C4-2B (cell line): ENCODE measurements around the gene MTMR3.
"Not testable (repeated sequence)": the region's sequence is repeated elsewhere in the genome, so short reads cannot be mapped to it uniquely, and the experiment has no call there.

Experiments used
- H3K27ac ChIP-seq: fragments of 450-650 bp; 2 replicates; pipeline ENCODE4 v1.5.1; 2017
- ZFX ChIP-seq: fragments of 450-650 bp; IDR thresholded peaks from 2 replicates; pipeline ENCODE4 v1.6.1; 2017
- TF ChIP-seq, protein P1 (sequence below): fragments of 450-650 bp; conservative IDR thresholded peaks from 2 replicates; pipeline ENCODE4 v1.5.1; 2017; ENCODE audit warnings: mild to moderate bottlenecking

Gene MTMR3

DNA sequence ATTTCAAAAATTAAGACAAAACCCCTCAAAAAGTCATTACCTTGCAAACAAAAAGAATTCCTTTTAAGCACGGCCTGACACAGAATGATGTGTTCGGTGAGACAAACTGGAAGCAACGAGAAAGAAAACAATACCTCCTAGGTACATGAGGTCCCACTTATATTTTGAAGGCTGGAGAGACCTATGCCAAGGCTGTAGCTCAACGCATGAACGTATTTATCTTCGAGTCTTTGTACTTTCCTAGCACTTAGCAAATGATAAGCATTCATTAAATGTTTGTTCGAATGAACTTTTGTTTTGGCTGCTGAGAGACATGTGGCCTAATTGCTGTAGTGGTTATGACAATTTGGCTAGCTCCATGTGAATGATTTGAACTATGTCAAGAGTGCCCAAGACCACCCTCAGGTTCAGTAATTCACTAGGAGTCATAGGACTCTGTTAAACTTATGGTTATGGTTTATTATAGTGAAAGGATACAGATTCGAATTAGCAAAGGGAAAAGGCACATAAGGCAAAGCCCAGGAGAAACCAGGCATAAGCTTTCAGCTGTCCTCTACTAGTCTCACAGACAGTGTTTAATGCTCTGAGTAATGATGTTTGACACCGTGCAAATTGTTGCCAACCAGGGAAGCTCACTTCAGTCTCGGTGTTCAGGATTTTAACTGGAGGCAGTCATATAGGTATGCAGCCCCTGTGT, 171.2 kb downstream of the MTMR3 start:
- no peak overlapping the region for H3K27ac ChIP-seq
- TF ChIP-seq, protein P1, sequence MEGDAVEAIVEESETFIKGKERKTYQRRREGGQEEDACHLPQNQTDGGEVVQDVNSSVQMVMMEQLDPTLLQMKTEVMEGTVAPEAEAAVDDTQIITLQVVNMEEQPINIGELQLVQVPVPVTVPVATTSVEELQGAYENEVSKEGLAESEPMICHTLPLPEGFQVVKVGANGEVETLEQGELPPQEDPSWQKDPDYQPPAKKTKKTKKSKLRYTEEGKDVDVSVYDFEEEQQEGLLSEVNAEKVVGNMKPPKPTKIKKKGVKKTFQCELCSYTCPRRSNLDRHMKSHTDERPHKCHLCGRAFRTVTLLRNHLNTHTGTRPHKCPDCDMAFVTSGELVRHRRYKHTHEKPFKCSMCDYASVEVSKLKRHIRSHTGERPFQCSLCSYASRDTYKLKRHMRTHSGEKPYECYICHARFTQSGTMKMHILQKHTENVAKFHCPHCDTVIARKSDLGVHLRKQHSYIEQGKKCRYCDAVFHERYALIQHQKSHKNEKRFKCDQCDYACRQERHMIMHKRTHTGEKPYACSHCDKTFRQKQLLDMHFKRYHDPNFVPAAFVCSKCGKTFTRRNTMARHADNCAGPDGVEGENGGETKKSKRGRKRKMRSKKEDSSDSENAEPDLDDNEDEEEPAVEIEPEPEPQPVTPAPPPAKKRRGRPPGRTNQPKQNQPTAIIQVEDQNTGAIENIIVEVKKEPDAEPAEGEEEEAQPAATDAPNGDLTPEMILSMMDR, result no peak
- TF ChIP-seq ZFX, result no peak

DNA sequence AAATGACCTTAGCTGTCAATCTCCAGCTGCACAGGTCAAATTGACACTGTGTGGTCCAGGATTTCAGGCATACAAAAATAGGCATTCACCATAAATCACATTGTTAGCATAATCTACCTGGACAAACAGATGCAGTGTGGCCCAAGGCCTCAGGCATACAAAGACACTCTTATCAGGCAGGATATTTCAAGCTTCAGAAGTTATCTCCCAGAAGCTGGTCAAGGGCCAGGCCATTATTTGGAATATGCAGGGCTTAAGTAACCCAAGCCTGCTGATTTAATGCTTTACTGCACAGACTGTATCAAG, 171.7 kb downstream of the MTMR3 start:
- TF ChIP-seq ZFX, result no peak
- TF ChIP-seq, protein P1, result no peak
- no peak overlapping the region for H3K27ac ChIP-seq

DNA sequence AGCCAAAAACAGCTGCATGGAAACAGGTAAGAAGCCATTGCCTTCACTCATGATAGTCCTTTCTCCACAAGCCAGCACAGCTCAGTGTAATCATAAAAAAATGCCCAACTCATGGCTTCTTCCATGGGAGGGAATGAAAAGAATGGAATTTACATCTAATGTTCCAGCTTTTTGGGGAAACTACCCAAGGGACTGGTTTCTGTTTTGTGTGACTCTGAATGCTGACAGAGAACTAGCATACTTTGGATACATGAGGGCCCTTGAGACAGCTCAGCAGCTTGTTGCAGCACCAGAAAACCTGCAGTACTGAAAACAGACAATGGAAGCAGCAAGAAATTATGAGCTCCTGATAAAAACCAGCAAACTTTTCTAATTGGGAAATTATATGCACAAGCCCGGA, 173.0 kb downstream of the MTMR3 start:
- no peak for TF ChIP-seq ZFX
- TF ChIP-seq, protein P1, result no peak
- H3K27ac ChIP-seq, result no peak overlapping the region

DNA sequence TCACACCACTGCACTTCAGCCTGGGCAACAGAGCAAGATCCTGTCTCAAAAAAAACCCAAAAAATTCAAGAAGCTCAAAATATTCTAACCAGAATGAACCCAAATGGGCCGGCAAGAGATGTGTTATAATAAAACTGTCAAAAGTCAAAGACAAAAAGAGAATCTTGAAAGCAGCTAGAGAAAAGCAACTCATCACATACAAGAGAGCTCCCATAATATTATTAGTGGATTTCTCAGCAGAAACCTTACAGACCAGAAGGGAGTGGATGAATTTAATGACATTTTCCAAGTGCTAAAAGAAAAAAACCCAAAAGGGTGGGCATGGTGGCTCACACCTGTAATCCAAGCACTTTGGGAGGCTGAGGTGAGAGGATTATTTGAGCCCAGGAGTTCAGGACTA, 174.4 kb downstream of the MTMR3 start:
- no peak overlapping the region for H3K27ac ChIP-seq
- no peak for TF ChIP-seq ZFX
- TF ChIP-seq, protein P1, result no peak

DNA sequence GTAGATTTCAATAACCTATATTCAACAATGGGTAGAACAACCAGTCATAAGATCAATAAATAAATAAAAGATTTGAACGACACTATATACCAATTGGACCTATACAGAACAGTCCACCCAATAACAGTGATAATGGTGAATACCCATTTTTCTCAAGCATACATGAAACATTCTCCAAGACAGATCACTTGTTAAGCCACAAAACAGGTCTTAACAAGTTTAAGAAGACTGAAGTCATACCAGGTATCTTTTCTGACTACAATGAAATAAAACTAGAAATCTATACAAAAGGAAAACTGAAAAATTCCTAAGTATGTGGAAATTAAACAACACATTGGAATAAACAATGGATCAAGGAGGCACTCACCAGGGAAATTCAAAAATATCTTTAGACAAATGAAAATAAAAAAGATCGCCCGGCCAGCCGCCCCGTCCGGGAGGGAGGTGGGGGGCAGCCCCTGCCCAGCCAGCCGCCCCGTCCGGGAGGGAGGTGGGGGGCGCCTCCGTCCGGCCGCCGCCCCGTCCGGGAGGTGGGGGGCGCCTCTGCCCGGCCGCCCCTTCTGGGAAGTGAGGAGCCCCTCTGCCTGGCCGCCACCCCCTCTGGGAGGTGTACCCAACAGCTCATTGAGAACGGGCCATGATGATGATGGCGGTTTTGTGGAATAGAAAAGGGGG, 176.5 kb downstream of the MTMR3 start:
- H3K27ac ChIP-seq, result not testable (repeated sequence)

DNA sequence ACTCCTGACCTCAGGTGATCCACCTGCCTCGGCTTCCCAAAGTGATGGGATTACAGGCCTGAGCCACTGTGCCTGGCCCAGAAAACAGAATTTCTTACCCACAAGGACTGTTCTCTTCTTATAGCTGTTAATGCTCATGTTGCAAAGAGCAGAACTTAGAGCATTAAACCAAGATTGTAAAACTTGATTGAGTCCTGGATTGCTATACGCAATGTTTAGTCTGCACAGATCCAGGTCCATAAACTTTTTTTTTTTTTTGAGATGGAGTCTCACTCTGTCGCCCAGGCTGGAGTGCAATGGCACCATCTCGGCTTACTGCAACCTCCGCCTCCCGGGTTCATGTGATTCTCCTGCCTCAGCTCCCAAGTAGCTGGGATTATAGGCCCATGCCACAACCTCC, 178.1 kb downstream of the MTMR3 start:
- not testable (repeated sequence) for H3K27ac ChIP-seq

DNA sequence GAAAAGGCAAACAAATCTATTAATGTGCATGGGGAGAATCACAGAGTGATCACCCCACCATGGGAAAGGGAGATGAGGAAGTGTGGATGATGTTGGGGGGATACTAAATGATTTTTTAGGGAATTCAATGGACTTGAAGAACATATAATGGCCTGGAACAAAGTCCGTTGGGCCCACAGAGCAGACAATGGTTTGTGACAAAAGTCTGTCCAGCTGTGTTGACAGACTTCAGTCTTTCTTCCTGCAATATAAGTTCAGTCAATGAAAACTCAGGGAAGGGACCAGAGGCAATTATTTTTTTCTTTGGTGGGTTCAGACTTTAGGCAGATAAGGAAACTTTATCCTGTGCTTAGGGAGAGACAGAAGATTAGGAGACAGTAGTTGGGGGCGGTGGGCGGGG, 179.3 kb downstream of the MTMR3 start:
- TF ChIP-seq ZFX, result no peak
- TF ChIP-seq, protein P1, result no peak
- no peak overlapping the region for H3K27ac ChIP-seq

DNA sequence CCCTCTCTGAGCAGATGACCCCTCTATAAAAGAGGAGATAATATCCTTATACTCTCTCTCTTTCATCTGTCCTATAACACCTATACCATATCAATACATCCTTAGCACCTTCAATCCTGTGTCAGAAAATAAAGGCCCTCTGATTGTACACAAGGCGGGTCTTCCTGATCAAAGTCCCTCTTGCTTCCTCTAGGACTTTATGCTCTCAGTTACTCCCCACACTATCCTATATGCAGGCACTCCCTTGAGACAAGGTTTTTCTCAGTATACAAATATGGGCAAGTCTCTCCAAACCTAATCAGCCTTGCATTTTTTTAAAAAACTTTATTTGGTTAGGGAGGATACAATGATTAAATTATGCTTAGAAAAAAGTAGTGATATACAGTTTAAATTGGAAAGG, 180.0 kb downstream of the MTMR3 start:
- no peak overlapping the region for H3K27ac ChIP-seq
- TF ChIP-seq ZFX, result no peak

DNA sequence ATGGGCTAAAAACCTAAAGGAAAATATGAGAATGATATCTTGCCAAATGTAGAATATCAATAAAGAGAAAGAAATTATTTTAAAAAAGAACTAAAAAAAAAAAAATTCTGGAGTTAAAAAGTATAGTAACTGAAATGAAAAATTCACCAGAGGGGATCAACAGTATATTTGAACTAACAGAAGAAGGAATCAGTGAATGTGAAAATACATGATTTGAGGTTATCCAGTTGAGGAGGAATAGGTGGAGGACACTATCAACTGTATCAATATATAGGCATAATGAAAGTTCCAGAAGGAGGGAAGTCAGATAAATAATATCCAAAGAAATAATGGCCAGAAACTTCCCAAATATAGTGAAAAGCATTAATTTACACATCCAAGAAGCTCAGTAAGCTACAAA, 181.2 kb downstream of the MTMR3 start:
- TF ChIP-seq, protein P1, result no peak
- TF ChIP-seq ZFX, result no peak
- no peak overlapping the region for H3K27ac ChIP-seq
